Aorta (tissue), 5 donors: Measurements from ENCODE around the gene FIGN. TPM values are rescaled to one million over a fixed set of nuclear protein-coding genes. Genes with fewer than 3 reads are reported as not detected.
A peak's percentile ranks its signal among the peaks of the same experiment; 100 is the strongest.

Experiments used
- ATAC-seq: fragments of 200-7000 bp; cut with Tn5 transposase; one replicate; pipeline ENCODE4 v1.9.1; 2022; ENCODE audit warnings: moderate library complexity; ENCODE audit not compliant: low FRiP score
- DNase-seq, 2 donors: peaks; one replicate each; pipeline ENCODE4 v3.0.0-alpha.2; 2020
- H3K27ac ChIP-seq, 2 donors: one replicate each; pipeline ENCODE4 v1.5.1; 2013; ENCODE audit warnings: low read length in 2 of 2, mild to moderate bottlenecking in 2 of 2, moderate library complexity in 2 of 2, control low read depth in 1 of 2, inconsistent platforms in 1 of 2, low read depth in 1 of 2
- H3K27me3 ChIP-seq, 2 donors: one replicate each; pipeline ENCODE4 v1.6.1; 2013; ENCODE audit warnings: control low read depth in 1 of 2, low read length in 1 of 2, mild to moderate bottlenecking in 1 of 2, moderate library complexity in 1 of 2; ENCODE audit not compliant: insufficient read depth in 2 of 2, control insufficient read depth in 1 of 2
- H3K36me3 ChIP-seq, 2 donors: one replicate each; pipeline ENCODE4 v1.6.1; 2013; ENCODE audit warnings: control low read depth in 1 of 2, low read length in 1 of 2, mild to moderate bottlenecking in 1 of 2; ENCODE audit not compliant: insufficient read depth in 2 of 2, control insufficient read depth in 1 of 2
- H3K4me1 ChIP-seq, 2 donors: one replicate each; pipeline ENCODE4 v1.6.1; 2013; ENCODE audit warnings: low read length in 2 of 2, control low read depth in 1 of 2, mild to moderate bottlenecking in 1 of 2, moderate library complexity in 1 of 2; ENCODE audit not compliant: insufficient read depth in 2 of 2, control insufficient read depth in 1 of 2
- H3K4me3 ChIP-seq, 2 donors: one replicate each; pipeline ENCODE4 v1.5.1; 2013; ENCODE audit warnings: low read length in 2 of 2, control low read depth in 1 of 2, mild to moderate bottlenecking in 1 of 2
- H3K9me3 ChIP-seq: one replicate; pipeline ENCODE4 v1.6.1; 2013; ENCODE audit warnings: mild to moderate bottlenecking, low read length; ENCODE audit not compliant: control insufficient read depth
- WGBS, 2 donors: extraction: QIAGEN DNeasy Blood & Tissue Kit; methylation state at CpG; one replicate each; pipeline ENCODE4 v1.1.7; 2013; 5-methylcytosine and 5-hydroxymethylcytosine counted together
- intact Hi-C, 2 donors: fragments of 100-400 bp; cut with DNase I; formaldehyde crosslinking; loops; one replicate each; pipeline versions ENCODE4 v1.14.2 to v1.15.0; 2022
- polyA plus RNA-seq, 2 donors: library from polyadenylated mRNA; stranded (reverse); fragments of 200-250 nt; gene quantifications; one replicate each; pipeline ENCODE4 v1.2.3, GENCODE V29; 2013
- total RNA-seq, 2 donors: library from RNA; stranded (reverse); fragmentation: NEBNext Ultra II Directional; extraction: Animal tissue kit (Norgen Biotek cat#: 25700); gene quantifications; one replicate each; pipeline ENCODE4 v1.2.1, GENCODE V29; 2021
- donor health status: healthy with polysubstance abuse.
- donor health status: Bipolar disorder and iron deficiency.
- donor health status: DM: no; HTN: no; CAD: no.
- donor health status: DM: no; HTN: no; CAD: no.
- donor health status: DM: yes; HTN: yes; CAD: no.

FIGN gene
- total and polyA plus RNA-seq, 4 donors = 1.6 to 27.8 (median 8.3) TPM

DNA sequence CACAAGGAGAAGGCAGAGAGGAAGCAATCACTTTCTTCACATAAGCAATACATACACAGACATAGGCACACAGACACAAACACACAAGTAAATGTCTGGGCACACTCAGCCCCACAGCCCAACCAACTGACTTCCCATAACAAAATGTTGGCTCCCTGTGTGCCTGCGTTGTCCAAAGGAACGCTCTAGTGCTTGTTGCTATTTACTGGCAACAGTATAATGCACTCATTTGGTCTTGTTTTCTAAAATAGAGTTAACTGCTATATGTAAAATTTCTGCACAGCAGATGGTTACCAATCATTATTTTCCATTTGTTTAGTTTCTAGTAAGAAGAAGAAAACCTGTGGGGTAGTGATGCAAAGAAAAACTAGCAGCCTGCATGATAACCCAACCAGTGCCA, 16.5 kb downstream of the FIGN start:
- ATAC-seq (no peak), DNase-seq (no peak)
- Histone ChIP-seq H3K4me1 (peaks cover 0 to 7% of the 10 kb centered on the region in 2 donors), H3K27me3 (no peaks in the 10 kb centered on the region), H3K36me3 (no peaks in the 10 kb centered on the region), H3K4me3 (no peak overlapping the region), H3K9me3 (no peaks in the 10 kb centered on the region), H3K27ac (no peak overlapping the region)
- intact Hi-C loops = no loop called here
- WGBS, 2 donors = 77 to 86% methylated on average over 2 of the region's 2 CpGs

DNA sequence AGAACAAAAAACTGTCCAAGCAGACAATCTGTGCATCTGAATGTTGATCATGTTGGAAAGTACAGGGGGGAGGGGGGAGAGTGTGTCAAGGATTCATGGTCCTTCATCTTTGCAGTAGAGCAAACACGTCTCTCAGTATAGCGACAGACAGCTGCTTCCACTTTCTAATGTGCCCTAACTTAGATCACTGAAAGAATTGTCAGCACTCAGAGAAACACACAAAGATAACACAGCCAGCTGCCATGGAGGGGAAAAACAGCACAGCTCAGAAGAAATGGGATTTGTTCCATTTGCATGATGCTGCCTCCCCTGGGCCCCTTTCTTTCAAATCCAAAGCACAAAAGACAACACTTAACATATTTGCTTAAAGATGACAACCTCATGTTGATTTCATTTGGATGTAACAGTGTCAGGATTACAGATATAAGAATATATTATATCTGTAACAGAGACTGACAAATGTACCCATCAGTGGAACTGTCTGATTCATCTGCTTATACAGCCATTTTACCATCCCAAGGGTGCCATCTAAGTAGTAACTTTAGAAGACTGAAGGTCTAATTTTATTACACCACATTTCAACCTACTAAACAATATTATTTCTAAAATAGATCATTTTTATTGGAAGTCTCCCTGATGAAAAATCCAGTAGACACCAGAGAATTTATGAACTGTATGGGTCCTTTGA, 17.7 kb downstream of the FIGN start:
- H3K27me3 ChIP-seq = no peaks in the 10 kb centered on the region
- intact Hi-C loops = no loop called here
- peaks cover 0 to 12% of the 10 kb centered on the region in 2 donors for H3K4me1 ChIP-seq
- H3K27ac ChIP-seq = no peak overlapping the region
- H3K36me3 ChIP-seq = no peaks in the 10 kb centered on the region
- DNase-seq (no peak), ATAC-seq (peak; percentile 47)
- no peaks in the 10 kb centered on the region for H3K9me3 ChIP-seq
- H3K4me3 ChIP-seq = peak overlapping the region in 1 of 2 donors; percentile 8
- 6 to 19% methylated on average over 2 of the region's 2 CpGs for WGBS, 2 donors

DNA sequence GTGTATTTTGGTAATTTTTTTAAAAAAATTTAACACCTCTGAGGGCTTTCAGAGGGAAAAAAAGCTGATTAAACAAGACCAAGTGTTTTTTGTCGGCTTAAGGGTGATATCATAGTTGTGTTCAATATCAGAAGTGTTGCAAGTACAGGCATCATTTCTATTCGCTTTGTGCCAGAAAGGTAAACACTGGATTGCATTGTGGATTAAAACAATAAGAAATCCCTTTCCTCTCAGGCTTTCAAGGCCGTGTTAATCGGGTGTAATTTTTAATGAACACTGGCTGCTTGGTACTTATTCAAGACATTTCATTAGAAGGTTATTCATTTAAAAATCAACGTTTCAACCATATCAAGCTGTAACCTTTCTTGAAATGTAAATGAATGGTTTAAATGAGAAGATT, 18.3 kb downstream of the FIGN start:
- ATAC-seq (no peak), DNase-seq (no peak)
- Histone ChIP-seq H3K9me3 (no peaks in the 10 kb centered on the region), H3K4me1 (peaks cover 0 to 12% of the 10 kb centered on the region in 2 donors), H3K27ac (no peak overlapping the region), H3K4me3 (peak overlapping the region in 1 of 2 donors; percentile 8), H3K27me3 (no peaks in the 10 kb centered on the region), H3K36me3 (no peaks in the 10 kb centered on the region)
- WGBS, 2 donors = 34 to 47% methylated on average over 5 of the region's 5 CpGs
- intact Hi-C loops = no loop called here

DNA sequence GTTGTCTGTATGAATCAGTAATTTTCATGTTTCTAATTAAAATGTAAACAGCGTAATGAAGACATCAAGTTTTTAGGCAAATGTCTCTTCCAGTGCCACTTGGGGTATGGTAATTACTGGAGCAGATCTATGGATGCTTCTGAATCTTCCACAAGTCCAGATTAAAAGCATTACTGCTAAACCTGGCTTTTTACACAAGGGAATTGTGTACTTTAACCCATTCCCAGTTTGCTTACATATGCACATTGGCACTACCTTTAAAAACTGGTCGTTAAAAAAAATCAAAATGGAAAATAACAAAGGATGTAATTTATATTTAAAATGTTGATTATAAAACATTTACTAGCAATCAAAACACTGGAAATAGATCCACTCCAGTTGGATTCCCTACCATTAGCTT, 19.7 kb downstream of the FIGN start:
- intact Hi-C loops = no loop called here
- no peaks in the 10 kb centered on the region for H3K9me3 ChIP-seq
- H3K4me3 ChIP-seq = no peak overlapping the region
- no peak overlapping the region for H3K27ac ChIP-seq
- DNase-seq = no peak
- no peak for ATAC-seq
- no peaks in the 10 kb centered on the region for H3K27me3 ChIP-seq
- no peaks in the 10 kb centered on the region for H3K36me3 ChIP-seq
- H3K4me1 ChIP-seq = peaks cover 0 to 12% of the 10 kb centered on the region in 2 donors
- 83 to 84% methylated on average over 2 of the region's 2 CpGs for WGBS, 2 donors

DNA sequence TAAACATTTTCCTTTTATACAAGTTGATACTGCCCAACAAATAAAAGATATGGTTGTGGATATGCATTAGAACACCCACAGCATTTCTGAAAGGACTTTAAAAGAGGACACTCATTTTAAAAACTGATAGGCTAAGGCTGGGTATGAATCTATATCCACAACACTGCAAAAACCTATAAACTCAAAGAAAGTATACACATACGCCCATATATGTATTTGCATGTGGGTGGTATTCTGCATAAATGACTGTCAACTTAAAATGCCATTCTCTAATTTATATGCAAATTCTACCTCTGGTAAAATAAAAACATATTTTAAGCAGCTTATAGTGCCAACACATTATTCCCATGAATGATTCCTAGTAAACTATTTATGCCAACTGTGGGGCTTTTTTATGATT, 20.1 kb downstream of the FIGN start:
- ATAC-seq (no peak), DNase-seq (no peak)
- peaks cover 0 to 12% of the 10 kb centered on the region in 2 donors for H3K4me1 ChIP-seq
- intact Hi-C loops = no loop called here
- no peaks in the 10 kb centered on the region for H3K9me3 ChIP-seq
- no peak overlapping the region for H3K27ac ChIP-seq
- WGBS, 2 donors = 86 to 97% methylated on average over 1 of the region's 1 CpG
- no peak overlapping the region for H3K4me3 ChIP-seq
- H3K36me3 ChIP-seq = no peaks in the 10 kb centered on the region
- no peaks in the 10 kb centered on the region for H3K27me3 ChIP-seq

DNA sequence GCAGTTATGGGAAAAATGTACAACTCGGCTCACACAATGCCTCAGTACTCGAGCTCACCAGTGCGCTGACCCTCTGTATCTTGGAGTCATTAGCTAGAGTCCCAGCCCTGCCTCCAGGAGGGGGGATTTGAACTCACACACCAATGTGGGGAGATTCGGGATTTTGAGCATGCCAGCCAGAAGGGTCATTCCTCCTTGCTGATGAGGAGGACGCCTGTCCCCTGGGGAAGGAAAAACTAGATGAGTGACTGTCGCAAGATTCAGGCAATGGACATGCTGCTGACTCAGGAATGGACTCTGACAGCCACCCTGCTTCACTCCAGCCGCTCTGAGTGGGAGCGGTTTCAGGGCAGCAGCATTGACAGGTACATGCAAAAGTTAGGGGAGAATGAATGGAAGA, 20.6 kb downstream of the FIGN start:
- 77 to 81% methylated on average over 8 of the region's 8 CpGs for WGBS, 2 donors
- peaks cover 0 to 12% of the 10 kb centered on the region in 2 donors for H3K4me1 ChIP-seq
- H3K9me3 ChIP-seq = no peaks in the 10 kb centered on the region
- H3K36me3 ChIP-seq = no peaks in the 10 kb centered on the region
- no peak for ATAC-seq
- H3K4me3 ChIP-seq = no peak overlapping the region
- H3K27me3 ChIP-seq = no peaks in the 10 kb centered on the region
- DNase-seq = no peak
- no peak overlapping the region for H3K27ac ChIP-seq
- intact Hi-C loops = no loop called here

DNA sequence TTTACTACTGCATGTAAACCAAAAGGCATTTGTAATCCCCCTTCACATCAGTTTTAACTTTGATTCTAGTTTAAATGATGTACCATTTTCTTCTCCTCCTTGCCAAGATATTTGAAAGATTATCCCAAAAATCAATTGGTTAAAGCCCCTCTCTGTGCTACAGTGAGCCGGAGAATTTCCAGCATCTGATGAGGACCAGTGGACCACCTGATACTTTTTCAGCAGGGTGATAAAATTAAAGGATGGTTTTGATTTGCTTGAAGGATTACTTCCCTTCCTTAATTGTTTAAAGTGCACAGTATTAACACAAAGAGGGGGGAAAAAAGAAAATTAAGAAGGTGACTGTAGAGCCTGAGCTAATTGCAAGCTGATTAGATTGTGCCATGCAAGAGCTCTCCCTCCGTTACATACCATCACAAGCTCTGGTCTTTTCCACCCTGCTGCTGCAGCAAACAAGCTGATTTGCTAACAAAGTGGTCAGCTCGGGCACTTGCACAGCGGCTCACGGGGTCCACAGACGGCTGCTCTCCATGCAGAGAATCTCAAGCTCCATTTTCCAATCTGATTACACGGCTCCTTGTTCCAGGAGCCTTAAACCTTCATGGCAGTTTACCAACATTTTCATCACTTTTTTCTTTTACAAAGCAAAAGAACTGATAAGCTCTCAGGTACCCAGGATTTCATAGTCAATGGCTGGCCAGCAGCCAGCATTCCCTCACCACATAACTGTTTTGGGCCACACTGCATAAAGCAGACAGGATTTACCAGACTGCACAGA, 22.1 kb downstream of the FIGN start:
- Histone ChIP-seq H3K36me3 (no peaks in the 10 kb centered on the region), H3K9me3 (no peaks in the 10 kb centered on the region), H3K27me3 (no peaks in the 10 kb centered on the region), H3K4me1 (peaks cover 0 to 16% of the 10 kb centered on the region in 2 donors), H3K27ac (no peak overlapping the region), H3K4me3 (no peak overlapping the region)
- ATAC-seq (no peak), DNase-seq (no peak)
- WGBS, 2 donors = 46 to 61% methylated on average over 7 of the region's 7 CpGs
- intact Hi-C loops = no loop called here

DNA sequence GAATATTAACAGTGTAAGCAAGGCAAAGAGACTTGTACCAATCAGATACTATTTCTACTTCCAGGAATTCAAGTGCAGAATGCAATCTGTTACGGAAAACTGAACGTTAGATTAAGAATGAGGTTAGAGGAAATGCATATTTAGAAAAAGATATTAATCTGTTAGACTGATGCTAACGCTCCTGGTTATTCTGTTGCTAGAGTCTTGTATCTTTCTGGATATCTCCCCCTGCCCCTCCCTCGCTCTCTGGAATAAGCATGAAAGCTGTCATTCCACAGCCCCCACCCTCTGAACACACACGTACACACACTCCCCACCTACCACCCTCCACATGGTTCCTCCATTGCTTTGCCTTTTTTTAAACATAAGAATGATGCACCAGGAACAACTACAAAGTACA, 24.1 kb downstream of the FIGN start:
- DNase-seq (no peak), ATAC-seq (no peak)
- Histone ChIP-seq H3K4me1 (peaks cover 0 to 9% of the 10 kb centered on the region in 2 donors), H3K36me3 (no peaks in the 10 kb centered on the region), H3K27ac (no peak overlapping the region), H3K27me3 (no peaks in the 10 kb centered on the region), H3K9me3 (no peaks in the 10 kb centered on the region), H3K4me3 (no peak overlapping the region)
- intact Hi-C loops = no loop called here
- WGBS, 2 donors = 21 to 25% methylated on average over 5 of the region's 5 CpGs

DNA sequence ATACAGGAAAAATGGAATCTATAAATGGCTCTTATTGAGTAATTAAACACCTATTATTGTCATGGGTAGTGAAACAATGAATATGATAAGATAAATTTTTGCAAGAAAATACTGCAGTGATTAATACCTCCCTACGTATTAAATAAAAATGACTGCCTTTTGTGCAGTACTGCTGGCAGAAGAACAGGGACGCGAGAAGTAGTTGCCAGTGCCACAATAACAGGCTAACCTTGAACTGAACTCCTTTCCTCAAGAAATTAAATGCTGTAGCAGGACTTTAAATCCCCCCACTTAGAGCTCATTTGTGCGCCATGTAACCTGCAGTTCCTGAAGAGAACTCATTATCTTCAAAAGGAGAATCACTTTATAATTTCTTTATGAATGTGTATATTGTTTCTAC, 24.6 kb downstream of the FIGN start:
- intact Hi-C loops = no loop called here
- DNase-seq = no peak
- Histone ChIP-seq H3K9me3 (no peaks in the 10 kb centered on the region), H3K27me3 (no peaks in the 10 kb centered on the region), H3K4me1 (peaks cover 0 to 9% of the 10 kb centered on the region in 2 donors), H3K36me3 (no peaks in the 10 kb centered on the region), H3K4me3 (no peak overlapping the region), H3K27ac (no peak overlapping the region)
- WGBS, 2 donors = 21 to 31% methylated on average over 4 of the region's 4 CpGs
- no peak for ATAC-seq
